GM19023 (cell line): Measurements from ENCODE around the gene PGAM5.
"Not testable (repeated sequence)": the region's sequence is repeated elsewhere in the genome, so short reads cannot be mapped to it uniquely, and the experiment has no call there.

Source experiments
- ATAC-seq: cut with Tn5 transposase; IDR thresholded peaks from one replicate; pipeline ENCODE4 v1.9.1; 2021; ENCODE audit warnings: mild to moderate bottlenecking, moderate library complexity; ENCODE audit not compliant: unreplicated experiment

Gene PGAM5

DNA sequence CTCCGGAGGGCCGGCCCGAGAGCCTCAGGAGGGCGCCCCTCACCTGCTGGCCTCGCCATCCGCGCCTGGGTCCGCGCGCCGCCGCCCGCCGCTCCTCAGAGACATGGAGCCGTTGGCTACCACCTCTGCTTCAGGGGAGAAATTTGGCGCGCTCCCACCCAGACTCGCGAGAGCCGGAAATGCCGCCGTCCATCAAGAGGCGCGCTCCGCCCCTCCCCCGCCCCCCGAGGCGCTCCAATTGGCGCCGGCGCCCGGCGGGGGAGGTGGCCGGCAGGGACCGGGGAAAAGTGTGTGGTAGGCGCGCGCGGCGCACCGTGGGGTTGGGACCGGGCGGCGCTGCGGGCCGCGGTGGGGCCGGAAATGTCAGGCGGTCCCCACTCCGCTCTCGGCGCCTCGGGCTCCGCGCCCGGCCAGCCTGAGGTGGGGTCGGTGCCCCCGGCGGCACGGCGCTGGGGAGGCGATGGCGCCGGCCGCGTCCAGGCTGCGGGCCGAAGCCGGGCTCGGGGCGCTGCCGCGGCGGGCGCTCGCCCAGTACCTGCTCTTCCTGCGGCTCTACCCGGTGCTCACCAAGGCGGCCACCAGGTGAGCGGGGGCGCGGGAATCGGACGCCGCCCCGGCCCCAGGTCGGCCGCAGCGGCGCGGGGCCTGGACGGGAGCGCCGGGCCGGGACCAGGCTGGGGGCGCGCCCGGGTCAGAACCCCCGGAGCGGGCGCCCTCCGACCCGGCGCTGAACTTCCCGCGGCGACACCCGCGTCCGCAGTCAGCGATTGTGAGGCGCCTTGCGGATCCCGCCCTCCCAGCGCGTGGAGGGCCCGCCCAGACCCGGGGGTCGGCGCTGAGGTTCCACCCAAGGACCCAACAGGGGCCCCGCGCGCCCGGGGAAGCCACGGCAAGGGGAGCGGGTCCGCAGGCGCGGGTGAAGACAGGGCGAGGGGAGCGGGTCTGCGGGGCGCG, 23.2 kb upstream of the PGAM5 start, which contains the start of the genes POLE and PXMP2:
TSS of gene POLE (minus strand) at position 132 of the 954 bp plus-strand sequence. CDS start at position 105, 27 bp downstream.
TSS of gene PXMP2 (plus strand) at position 377 of the 954 bp plus-strand sequence. CDS start at position 461, 84 bp downstream.
- peak; percentile 92 for ATAC-seq

DNA sequence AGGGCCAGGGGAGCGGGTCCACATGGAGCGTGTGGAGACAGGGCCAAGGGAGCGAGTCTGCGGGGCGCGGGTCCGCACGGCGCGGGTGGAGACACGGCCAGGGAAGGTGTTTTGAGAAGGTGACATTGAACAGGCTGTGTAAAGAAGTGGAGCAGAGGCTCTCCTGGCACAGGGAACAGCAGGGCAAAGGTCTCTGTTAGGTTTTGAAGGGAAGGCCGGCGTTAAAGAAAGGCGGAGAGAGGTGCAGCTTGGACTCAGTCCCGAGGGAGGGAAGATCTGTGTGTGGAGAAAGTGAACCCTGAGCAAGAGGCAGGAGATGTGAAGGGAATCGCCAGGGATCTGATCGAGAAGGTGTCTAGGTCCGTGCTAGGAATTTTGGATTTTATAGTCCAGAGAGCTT, 21.4 kb upstream of the PGAM5 start:
- ATAC-seq, result no peak

DNA sequence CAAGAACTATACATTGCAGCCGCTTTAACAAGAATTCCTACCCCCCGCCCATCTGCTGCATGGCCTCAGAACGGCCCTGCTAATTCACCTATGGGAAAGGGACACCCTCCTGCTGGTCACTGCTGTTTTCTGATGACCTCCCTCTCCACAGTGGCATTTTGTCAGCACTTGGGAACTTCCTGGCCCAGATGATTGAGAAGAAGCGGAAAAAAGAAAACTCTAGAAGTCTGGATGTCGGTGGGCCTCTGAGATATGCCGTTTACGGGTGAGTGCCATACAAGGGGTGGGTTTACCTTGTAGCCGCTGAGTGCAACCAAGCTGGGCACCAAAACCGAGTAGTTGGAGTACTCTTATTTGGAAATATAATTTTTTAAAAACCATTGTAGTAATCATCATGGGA, 20.5 kb upstream of the PGAM5 start:
- ATAC-seq, result no peak

DNA sequence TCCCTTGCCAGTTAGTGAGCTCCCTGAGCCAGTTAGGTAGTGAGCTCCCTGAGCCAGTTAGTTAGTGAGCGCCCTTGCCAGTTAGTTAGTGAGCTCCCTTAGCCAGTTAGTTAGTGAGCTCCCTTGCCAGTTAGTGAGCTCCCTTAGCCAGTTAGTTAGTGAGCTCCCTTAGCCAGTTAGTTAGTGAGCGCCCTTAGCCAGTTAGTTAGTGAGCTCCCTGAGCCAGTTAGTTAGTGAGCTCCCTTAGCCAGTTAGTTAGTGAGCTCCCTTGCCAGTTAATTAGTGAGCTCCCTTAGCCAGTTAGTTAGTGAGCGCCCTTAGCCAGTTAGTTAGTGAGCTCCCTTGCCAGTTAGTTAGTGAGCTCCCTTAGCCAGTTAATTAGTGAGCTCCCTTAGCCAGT, 18.6 kb upstream of the PGAM5 start:
- ATAC-seq, result not testable (repeated sequence)

DNA sequence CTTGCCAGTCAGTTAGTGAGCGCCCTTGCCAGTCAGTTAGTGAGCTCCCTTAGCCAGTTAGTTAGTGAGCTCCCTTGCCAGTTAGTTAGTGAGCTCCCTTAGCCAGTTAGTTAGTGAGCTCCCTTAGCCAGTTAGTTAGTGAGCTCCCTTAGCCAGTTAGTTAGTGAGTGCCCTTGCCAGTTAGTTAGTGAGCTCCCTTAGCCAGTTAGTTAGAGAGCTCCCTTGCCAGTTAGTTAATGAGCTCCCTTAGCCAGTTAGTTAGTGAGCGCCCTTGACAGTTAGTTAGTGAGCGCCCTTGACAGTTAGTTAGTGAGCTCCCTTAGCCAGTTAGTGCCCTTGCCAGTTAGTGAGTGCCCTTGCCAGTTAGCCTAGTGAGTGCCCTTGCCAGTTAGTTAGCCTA, 15.8 kb upstream of the PGAM5 start:
- not testable (repeated sequence) for ATAC-seq

DNA sequence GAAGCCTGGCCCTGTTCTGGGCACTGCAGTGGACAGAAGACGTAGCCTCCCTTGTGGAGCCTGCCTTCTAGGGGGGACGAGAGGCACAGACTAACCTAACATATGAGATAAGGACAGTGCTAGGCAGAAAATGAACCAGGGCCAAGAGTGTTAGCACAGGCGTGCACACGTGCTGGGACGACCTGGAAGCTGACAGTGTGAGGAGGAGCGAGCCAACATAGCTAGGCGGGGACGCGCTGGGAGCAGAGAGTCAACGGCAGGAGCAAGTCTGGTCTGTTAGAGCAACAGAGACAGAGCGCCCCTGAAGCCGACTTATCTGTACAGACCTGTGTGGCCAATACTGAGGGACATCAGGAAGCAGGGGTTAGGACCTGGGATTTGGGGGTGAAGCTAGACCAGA, 15.2 kb upstream of the PGAM5 start:
- no peak for ATAC-seq

DNA sequence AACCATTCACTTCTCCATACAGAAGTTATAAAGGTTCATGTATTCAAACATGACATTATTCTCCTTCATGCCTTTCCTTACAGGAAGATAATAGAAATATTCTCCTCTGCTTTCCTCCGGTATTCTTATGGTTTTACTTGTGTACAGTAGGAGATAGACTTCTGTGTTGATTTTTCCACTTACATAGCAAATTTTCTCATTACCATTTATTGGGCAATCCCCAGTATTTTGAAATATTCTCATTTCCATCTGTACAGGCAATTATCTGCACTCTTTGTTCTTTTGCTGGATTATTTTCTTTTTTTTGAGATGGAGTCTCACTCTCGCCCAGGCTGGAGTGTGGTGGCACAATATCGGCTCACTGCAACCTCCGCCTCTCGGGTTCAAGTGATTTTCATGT, 12.3 kb upstream of the PGAM5 start:
- ATAC-seq, result no peak

DNA sequence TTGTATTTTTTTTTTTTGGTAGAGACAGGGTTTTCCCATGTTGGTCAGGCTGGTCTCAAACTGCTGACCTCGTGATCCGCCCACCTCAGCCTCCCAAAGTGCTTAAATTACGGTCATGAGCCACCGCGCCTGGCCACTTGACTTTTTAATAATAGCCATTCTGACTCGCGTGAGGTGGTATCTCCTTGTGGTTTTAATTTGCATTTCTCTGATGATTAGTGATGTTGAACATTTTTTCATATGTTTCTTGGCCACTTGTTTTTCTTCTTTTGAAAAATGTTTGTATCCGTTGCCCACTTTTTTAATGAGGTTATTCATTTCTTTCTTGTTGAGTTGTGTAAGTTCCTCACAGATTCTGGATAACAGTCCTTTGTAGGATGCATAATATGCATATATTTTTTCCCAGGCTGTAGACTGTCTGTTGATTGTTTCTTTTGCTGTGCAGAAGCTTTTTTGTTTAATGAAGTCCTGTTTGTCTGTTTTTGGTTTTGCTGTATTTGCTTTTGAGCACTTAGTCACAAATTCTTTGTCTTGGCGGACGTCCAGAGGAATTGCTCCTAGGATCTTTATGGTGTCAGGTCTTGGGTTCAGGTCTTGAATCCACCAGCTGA, 10.3 kb upstream of the PGAM5 start:
- ATAC-seq, result no peak

DNA sequence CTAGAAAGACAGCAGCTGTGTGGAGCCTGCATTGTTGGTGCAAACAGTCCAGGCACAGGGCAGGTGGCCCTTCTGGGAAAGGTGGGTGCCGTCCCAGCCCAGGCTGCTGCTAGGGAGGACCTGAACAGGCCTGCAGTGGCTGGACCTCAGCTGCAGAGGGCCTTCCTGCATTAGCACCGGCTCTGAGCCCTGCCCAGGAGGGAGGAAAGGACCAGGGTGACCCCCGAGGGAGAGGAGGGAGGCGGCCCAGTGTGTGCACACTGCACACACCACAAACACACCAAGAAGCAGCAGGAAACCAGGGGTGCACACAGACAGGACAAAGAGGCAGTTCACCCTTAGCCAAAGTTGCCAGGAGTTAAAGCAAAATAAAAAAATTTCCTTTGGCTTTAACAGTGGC, 8.0 kb upstream of the PGAM5 start:
- no peak for ATAC-seq

DNA sequence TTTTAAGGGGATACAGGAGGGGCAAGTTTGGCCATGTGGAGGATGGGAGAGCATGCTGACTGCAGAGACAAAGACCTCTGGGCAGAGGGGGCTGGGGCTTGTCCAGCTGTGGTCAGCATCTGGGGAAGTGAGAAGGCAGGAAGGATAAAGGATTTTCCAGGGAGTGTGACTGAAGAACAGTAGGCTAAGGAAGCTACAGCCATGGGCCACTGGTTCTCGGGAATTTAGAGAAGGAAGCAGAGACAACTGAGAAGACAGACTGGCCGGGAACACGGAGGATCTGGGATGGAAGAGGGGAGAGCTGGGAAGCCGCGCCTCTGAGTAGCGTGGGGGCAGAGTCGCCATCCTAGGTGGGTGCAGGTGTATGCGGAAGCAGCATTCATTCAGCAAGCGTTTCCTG, 7.0 kb upstream of the PGAM5 start:
- ATAC-seq, result no peak

DNA sequence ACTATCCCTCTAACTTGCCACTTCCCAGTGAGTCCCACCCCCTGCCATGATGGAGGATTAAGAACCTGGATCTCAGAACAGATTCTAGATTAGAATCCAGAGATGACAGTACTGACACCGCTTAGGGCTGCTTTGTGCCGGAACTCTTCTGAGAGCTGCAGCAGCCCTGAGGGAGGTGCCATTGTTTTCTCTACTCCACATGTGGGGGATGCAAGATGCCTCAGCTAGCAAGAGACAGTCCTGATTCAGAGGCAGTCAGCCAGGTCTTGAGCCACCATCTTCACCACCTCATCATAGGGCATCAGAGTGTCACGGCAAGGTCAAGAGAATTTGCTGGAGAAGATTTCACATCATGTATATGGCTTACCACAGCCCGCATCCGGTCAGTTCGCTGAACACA, 3.4 kb upstream of the PGAM5 start:
- no peak for ATAC-seq

DNA sequence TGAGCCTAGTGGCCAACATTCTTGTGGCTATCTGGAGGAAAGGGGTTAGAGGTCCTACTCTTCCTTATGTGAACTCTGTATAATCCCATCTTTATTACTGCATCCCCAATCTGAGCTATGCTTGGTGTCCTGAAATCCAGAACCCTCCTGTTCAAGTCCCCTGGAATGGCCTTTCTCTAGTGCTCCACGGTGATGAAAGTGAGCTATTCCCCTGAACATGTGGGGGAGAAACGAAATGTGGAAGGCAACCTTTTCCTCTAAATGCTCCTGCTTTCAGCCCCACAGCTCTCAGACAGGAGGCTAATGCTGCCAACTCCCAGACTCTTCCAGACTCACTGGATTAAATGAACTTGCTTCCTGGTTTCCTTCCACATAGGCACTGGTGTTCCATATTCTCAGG, 2.5 kb upstream of the PGAM5 start:
- ATAC-seq, result no peak

DNA sequence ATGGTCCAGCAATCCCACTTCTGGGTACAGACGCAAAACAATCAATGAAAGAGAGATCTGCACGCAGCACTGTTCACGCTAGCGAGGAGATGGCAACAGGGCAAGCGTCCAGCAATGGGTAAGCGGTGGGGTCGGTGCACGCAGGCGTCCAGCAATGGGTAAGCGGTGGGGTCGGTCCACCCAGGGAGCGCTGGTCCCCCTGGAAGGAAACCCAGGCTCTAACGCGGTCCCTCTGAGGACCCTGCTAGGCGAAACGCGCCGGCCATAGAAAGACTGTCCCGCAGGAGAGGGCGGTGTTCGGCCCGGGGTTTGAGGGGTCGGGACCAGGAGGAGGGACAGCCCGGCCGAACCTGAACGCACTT, 618 bp upstream of the PGAM5 start:
- ATAC-seq, result peak; percentile 33

DNA sequence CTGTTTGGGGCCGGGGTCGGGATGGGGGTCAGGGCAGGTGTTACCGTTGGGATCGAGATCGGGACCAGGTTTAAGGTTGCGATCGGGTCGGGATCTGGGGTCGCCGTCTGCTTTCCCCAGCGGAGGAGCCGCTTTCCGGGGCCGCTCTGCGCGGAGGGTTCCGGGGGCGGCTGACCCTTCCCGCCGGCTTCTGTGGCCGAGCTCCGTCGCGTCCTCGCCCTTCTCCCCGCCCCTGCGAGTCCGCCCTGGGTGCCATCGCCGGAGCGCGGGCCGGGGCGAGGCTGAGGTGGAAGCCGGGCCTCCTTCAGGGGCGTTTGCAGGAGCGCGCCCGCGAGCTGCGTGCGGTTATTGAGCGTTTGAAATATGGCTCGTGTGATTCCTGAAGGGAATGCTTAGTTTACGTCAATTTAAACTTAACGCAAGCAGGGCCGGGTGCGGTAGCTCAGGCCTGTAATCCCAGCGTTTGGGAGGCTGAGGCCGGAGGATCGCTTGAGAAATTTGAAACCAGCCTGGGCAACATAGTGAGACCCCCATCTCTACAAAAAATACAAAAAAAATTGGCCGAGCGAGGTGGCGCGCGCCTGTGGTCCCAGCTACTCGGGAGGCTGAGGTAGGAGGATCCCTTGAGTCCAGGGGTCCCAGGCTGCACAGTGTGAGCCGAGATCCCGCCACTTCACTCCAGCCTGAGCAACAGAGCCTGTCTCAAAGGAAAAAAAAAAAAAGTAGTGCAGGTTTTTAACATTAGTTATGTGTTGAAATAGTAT, 620 bp downstream of the PGAM5 start:
- ATAC-seq, result peak; percentile 12

DNA sequence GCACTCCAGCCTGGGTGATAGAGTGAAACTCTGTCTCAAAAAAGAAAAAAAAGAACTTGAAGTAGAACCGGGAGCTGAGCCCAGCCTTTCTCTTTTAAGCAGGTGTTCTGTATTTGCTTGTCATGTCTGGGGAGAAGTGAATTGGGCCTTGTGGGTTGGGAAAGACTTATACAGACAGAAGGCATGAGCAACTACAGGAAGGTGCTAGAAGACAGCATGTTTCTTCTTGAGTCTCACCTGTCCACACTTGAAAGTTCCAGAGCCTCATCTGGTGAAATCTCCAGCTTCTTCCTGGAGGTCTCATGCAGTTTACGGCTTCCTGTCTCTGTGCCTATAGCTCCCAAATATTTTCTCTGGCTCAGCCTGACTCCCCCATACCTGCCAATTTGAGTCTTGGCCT, 2.5 kb downstream of the PGAM5 start:
- ATAC-seq, result no peak

DNA sequence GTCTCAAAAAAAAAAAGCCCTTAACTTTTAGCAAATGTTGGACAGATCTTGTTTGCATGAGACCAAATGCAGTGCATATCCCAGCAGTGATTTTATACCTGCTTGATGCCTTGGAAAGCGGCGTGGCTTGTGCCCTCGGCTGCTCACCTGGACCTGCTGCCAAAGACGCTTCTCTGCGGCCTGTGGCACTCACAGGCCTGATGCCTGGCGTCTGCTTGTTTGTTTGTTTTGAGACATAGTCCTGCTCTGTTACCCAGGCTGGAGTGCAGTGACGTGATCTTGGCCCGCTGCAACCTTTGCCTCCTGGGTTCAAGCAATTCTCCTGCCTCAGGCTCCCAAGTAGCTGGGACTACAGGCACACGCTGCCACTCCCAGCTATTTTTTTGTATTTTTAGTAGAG, 5.2 kb downstream of the PGAM5 start:
- no peak for ATAC-seq

DNA sequence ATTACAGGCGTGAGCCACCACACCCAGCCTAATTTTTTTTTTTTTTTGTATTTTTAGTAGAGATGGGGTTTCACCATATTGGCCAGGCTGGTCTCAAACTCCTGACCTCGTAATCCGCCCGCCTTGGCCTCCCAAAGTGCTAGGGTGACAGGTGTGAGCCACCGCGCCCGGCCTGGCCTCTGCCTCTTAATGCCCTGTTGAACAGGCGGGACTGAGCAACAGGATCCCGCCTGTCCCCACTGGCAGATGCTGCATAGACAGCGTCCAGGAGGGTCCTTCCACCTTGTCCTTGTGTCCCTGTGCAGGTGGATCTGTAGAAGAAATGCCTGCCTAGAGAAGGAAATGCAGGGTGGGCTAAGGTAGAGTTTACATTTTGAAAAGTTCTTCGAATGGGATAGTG, 5.7 kb downstream of the PGAM5 start:
- no peak for ATAC-seq

DNA sequence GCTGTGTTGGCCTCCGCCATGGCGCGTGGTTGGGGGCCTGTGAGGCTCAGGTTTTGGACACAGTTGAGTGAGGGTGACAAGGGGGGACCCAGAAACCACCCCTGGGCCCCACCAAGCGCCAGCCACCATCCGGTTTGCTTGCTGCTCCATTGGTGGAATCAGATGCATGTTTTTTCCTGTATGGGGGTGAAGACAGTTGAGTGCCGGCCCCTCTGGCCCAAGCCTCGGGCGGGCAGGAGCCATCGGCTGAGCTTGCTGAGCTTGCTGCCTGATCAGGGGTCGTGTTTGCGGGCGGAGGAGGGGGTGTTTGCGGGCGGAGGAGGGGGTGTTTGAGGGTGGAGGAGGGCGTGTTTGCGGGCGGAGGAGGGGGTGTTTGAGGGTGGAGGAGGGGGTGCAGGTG, 6.4 kb downstream of the PGAM5 start:
- no peak for ATAC-seq

DNA sequence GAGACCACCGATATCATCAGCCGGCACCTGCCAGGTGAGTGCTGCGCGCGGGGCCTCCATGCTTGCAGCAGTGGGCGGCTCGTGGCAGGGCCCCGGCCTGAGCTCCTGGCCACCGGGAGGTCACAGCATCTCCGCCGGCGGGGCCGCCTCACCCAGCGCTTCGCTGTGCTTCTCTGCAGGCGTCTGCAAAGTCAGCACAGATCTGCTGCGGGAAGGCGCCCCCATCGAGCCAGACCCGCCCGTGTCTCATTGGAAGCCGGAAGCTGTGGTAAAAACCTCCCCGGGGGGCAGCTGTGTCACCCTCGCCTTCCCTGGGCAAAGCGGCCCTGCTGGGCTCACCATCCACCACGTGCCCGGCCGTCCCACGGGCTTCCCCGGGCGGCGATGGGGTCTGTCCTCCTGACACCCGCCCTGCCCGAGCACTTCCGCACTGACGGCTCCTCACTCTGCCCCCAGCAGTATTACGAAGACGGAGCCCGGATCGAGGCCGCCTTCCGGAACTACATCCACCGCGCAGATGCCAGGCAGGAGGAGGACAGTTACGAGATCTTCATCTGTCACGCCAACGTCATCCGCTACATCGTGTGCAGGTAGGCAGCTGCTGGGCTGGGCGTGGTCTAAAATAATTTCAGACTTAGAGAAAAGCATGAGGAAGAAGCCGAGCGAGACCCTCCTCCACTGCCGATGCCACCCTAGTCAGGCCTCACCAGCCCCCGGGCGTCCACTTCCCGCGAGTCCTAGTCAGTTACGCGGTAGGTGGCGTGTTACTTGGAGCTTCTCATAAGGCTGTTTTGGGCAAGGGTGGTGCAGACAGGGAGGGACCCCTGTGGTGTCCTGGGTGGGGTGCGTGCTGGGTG, 7.1 kb downstream of the PGAM5 start:
- ATAC-seq, result no peak

DNA sequence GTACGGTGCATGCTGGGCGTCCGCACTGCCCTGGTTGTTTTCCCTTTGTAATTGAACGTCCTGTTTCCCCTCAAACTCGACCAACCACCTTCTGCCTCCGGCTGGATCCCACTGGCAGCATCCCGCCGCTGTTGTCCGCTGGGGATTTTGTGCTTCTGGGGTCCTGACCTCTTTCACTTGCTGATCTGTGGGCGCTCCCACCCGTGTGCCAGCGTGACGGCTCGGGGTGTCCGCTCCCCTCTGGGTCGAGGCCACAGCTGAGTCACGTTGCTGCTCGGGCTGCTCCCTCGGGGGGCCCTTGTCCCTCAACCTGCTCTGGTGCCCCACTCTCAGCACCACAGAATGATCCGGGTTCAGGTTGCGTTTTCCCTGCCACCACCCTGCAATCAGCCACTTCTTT, 8.0 kb downstream of the PGAM5 start:
- no peak for ATAC-seq
